GM19351 (cell line): ENCODE data around the gene ADAD1.

Experiments
- ATAC-seq: cut with Tn5 transposase; IDR thresholded peaks from one replicate; pipeline ENCODE4 v1.9.1; 2021; ENCODE audit warnings: mild to moderate bottlenecking, moderate library complexity; ENCODE audit not compliant: unreplicated experiment

ADAD1 gene

GRCh38 chr4:122453384-122453995, 74.7 kb downstream of the ADAD1 start:
- no peak for ATAC-seq

- no peak for ATAC-seq
Measured at GRCh38 chr4:122456231-122457116, 77.7 kb downstream of the ADAD1 start, which contains the start of gene IL2. Gene IL2, minus strand, starts transcription at chr4:122456725. Its CDS starts 285 bp downstream, at chr4:122456440.

DNA sequence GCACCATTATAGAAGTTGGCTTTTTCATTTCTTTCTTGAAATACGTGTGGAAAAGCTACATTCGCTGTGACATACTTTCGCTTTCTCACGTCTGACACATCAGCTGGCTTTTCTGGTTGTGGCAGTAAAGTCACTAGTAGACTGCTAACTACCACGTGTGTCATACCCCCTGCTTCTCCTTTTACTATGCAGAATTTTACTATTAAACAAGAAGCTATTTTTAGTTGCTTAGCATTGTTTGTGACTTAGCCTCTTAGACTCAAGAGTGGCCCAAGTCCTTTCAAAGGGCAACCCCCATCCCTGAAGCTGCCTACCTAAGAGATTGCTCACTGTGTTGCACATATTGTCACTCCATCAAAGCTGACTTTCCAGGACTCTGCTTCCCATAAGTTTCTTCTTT, 79.8 kb downstream of the ADAD1 start:
- ATAC-seq, result peak; percentile 75

GRCh38 chr4:122469457-122469856, 90.6 kb downstream of the ADAD1 start:
- ATAC-seq, result no peak

DNA sequence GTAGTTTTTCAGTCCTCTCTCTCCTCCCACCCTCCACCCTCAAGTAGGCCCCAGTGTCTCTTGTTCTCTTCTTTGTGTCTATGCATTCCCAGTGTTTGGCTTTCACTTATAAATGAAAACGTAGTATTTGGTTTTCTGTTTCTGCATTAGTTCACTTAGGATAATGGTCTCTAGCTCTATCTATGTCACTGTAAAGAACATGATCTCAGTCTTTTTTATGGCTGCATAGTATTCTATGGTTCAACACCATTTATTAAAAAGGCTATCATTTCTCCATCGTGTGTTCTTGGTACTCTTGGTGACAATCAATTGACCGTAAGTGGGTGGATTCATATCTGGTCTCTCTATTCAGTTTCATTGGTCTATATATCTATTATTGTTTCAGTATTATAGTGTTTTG, 96.4 kb downstream of the ADAD1 start:
- no peak for ATAC-seq

- ATAC-seq, result no peak
Measured at GRCh38 chr4:122476126-122476525, 97.3 kb downstream of the ADAD1 start.

GRCh38 chr4:122476745-122477144, 97.9 kb downstream of the ADAD1 start:
- no peak for ATAC-seq
